Subcutaneous preadipocyte (primary cell): ENCODE measurements around the gene KCNG4. TPM values are rescaled to one million over a fixed set of nuclear protein-coding genes. Genes with fewer than 3 reads are reported as not detected.

ENCODE experiments used
- small RNA-seq: library from RNA; depleted of rRNA; stranded (forward); fragments of <200 nt; gene quantifications from one replicate; pipeline ENCODE3, GENCODE V24; 2012
- total RNA-seq: library from RNA; depleted of rRNA; stranded (reverse); fragments of >200 nt; gene quantifications from 2 replicates; pipeline ENCODE4 v1.2.3, GENCODE V29; 2012

The KCNG4 gene
- total RNA-seq = not detected in 2 replicates

GRCh38 chr16:84239909-84240308 lies at the start of gene KCNG4:
TSS of gene KCNG4 (minus strand) at chr16:84240012. CDS start at chr16:84237485, 2,527 bp downstream.

GRCh38 chr16:84190731-84191388 lies 49.0 kb downstream of the KCNG4 start, which contains the start of gene ADAD2:
TSS of gene ADAD2 (plus strand) at chr16:84191157. CDS start at chr16:84191231, 74 bp downstream.

GRCh38 chr16:84186685-84187437 lies 53.0 kb downstream of the KCNG4 start, which contains the start of gene TAF1C:
TSS of gene TAF1C (minus strand) at chr16:84187057. CDS start at chr16:84184988, 2,069 bp downstream.

Small RNA genes within 50 kb of the gene (small RNA-seq; reads per million reads assigned to genes)
- gene RNA5SP433 = not detected

Other genes starting within 250 kb of the KCNG4 start
- gene SLC38A8, start 197.2 kb downstream of the KCNG4 start, total RNA-seq = not detected in 2 replicates
- 63.9 and 72.1 TPM in 2 replicates for gene MBTPS1, start 123.1 kb downstream of the KCNG4 start, total RNA-seq
- gene HSDL1, start 94.8 kb downstream of the KCNG4 start, total RNA-seq = 13.1 and 13.2 TPM in 2 replicates
- gene DNAAF1, start 94.7 kb downstream of the KCNG4 start, total RNA-seq = not detected in 2 replicates
- 23.1 and 27.6 TPM in 2 replicates for gene TAF1C, start 53.0 kb downstream of the KCNG4 start, total RNA-seq
- gene ADAD2, start 48.9 kb downstream of the KCNG4 start, total RNA-seq = not detected in 2 replicates
- under 0.01 and 0.20 TPM in 2 replicates for gene WFDC1, start 54.9 kb upstream of the KCNG4 start, total RNA-seq
- under 0.01 TPM in 1 of 2 replicates, not detected in the other for gene ATP2C2, start 128.5 kb upstream of the KCNG4 start, total RNA-seq